HepG2 (cell line): ENCODE measurements around the gene PKLR. TPM values are rescaled to one million over a fixed set of nuclear protein-coding genes. Genes with fewer than 3 reads are reported as not detected.

Source experiments
- CC2D1A ChIP-seq: sonication (generic); formaldehyde crosslinking; IDR thresholded peaks from 2 replicates; pipeline ENCODE4 v1.8.1; 2023; ENCODE audit warnings: mild to moderate bottlenecking, missing genetic modification reagents
- ELF1 ChIP-seq: sonication (generic); formaldehyde crosslinking; IDR thresholded peaks from 2 replicates; pipeline ENCODE4 v1.4.0; 2020; ENCODE audit warnings: missing genetic modification reagents
- HMGXB4 ChIP-seq, 2 experiments: sonication (generic) in 1 of 2; formaldehyde crosslinking in 1 of 2; IDR thresholded peaks; 2 replicates each; pipeline versions ENCODE4 v1.4.0 to v1.6.1; 2018 to 2020; ENCODE audit warnings: missing genetic modification reagents in 2 of 2, borderline replicate concordance in 1 of 2, low read depth in 1 of 2, mild to moderate bottlenecking in 1 of 2, missing biosample characterization in 1 of 2
- HOXA9 ChIP-seq: sonication (generic); formaldehyde crosslinking; IDR thresholded peaks from 2 replicates; pipeline ENCODE4 v1.8.1; 2022; ENCODE audit warnings: missing genetic modification reagents, mild to moderate bottlenecking, moderate library complexity, borderline replicate concordance
- JUNB ChIP-seq: sonication (generic); formaldehyde crosslinking; IDR thresholded peaks from 2 replicates; pipeline ENCODE4 v1.8.0; 2022; ENCODE audit warnings: missing genetic modification reagents, mild to moderate bottlenecking, borderline replicate concordance
- KDM3A ChIP-seq: IDR thresholded peaks from 2 replicates; pipeline ENCODE4 v1.6.1; 2018; ENCODE audit warnings: low read depth, missing compliant biosample characterization
- MAF1 ChIP-seq: sonication (generic); formaldehyde crosslinking; IDR thresholded peaks from 2 replicates; pipeline ENCODE4 v1.5.0; 2020; ENCODE audit warnings: missing genetic modification reagents, borderline replicate concordance
- MATR3 ChIP-seq: sonication (generic); formaldehyde crosslinking; IDR thresholded peaks from 2 replicates; pipeline ENCODE4 v1.4.0; 2020; ENCODE audit warnings: missing genetic modification reagents
- MED1 ChIP-seq: sonication (generic); formaldehyde crosslinking; IDR thresholded peaks from 2 replicates; pipeline ENCODE4 v1.4.0; 2020; ENCODE audit warnings: missing genetic modification reagents
- NR2F1 ChIP-seq, 2 experiments: fragments of 450-650 bp in 1 of 2; formaldehyde crosslinking in 1 of 2; IDR thresholded peaks; 2 replicates each; pipeline versions ENCODE4 v1.5.0 to v1.6.1; 2016 to 2020; ENCODE audit warnings: mild to moderate bottlenecking in 1 of 2, missing compliant biosample characterization in 1 of 2, missing genetic modification reagents in 1 of 2, moderate library complexity in 1 of 2
- RBM22 ChIP-seq: fragments of 200-400 bp; formaldehyde crosslinking; optimal IDR thresholded peaks from 2 replicates; pipeline ENCODE3; 2017; ENCODE audit warnings: mild to moderate bottlenecking, low read length, moderate library complexity
- REPIN1 ChIP-seq: sonication (generic); formaldehyde crosslinking; IDR thresholded peaks from 2 replicates; pipeline ENCODE4 v1.8.0; 2022; ENCODE audit warnings: missing genetic modification reagents, low read depth, mild to moderate bottlenecking, borderline replicate concordance
- SMC3 ChIP-seq: IDR thresholded peaks from 2 replicates; pipeline ENCODE4 v1.6.1; 2011; ENCODE audit warnings: low read length, improper control_type of control experiment
- TCF12 ChIP-seq, 2 experiments: fragments of 450-650 bp in 1 of 2; sonication (generic) in 1 of 2; formaldehyde crosslinking in 1 of 2; IDR thresholded peaks; 2 replicates each; pipeline versions ENCODE4 v1.6.1 to v1.8.0; 2017 to 2022; ENCODE audit warnings: antibody characterized with exemption in 1 of 2, mild to moderate bottlenecking in 1 of 2, missing genetic modification reagents in 1 of 2, moderate library complexity in 1 of 2
- ZC3H4 ChIP-seq: sonication (generic); formaldehyde crosslinking; IDR thresholded peaks from 2 replicates; pipeline ENCODE4 v1.4.0; 2020; ENCODE audit warnings: missing genetic modification reagents, borderline replicate concordance
- ZFP41 ChIP-seq: sonication (generic); formaldehyde crosslinking; IDR thresholded peaks from 2 replicates; pipeline ENCODE4 v1.4.0; 2020; ENCODE audit warnings: mild to moderate bottlenecking, missing genetic modification reagents, borderline replicate concordance
- ZNF235 ChIP-seq: sonication (generic); formaldehyde crosslinking; IDR thresholded peaks from 2 replicates; pipeline ENCODE4 v1.8.1; 2023; ENCODE audit warnings: mild to moderate bottlenecking, missing genetic modification reagents, borderline replicate concordance
- ZNF605 ChIP-seq: sonication (generic); formaldehyde crosslinking; IDR thresholded peaks from 2 replicates; pipeline ENCODE4 v1.8.0; 2022; ENCODE audit warnings: mild to moderate bottlenecking, missing genetic modification reagents
- ZNF772 ChIP-seq: sonication (generic); formaldehyde crosslinking; IDR thresholded peaks from 2 replicates; pipeline ENCODE4 v1.5.0; 2020; ENCODE audit warnings: mild to moderate bottlenecking, missing genetic modification reagents
- polyA plus RNA-seq, 8 experiments: library from polyadenylated mRNA; depleted of rRNA in 3 of 8; stranded (reverse) in 7 of 8; unstranded in 1 of 8; fragments of >200 nt; fragmentation: Illumina TruSeq in 4 of 8; extraction: Trizol in 4 of 8; gene quantifications; 2 replicates each; pipeline versions ENCODE4 v1.2.1 to v1.2.3, GENCODE V29; 2011 to 2016; ENCODE audit warnings: low read depth in 4 of 8, missing spikeins in 1 of 8, mixed read lengths in 1 of 8; ENCODE audit not compliant: insufficient read depth in 1 of 8
- total RNA-seq, 5 experiments: library from RNA; depleted of rRNA; stranded (reverse); fragments of >200 nt; fragmentation: Illumina TruSeq; extraction: Trizol; gene quantifications; 2 replicates each; pipeline ENCODE4 v1.2.3, GENCODE V29; 2016; ENCODE audit warnings: low read depth in 1 of 5
- TF ChIP-seq, protein P1 (sequence below), 2 experiments: sonication (generic) in 1 of 2; formaldehyde crosslinking in 1 of 2; IDR thresholded peaks; 2 replicates each; pipeline versions ENCODE4 v1.6.1 to v1.9.0; 2014 to 2022; ENCODE audit warnings: antibody characterized with exemption in 1 of 2, borderline replicate concordance in 1 of 2, inconsistent platforms in 1 of 2, low read depth in 1 of 2, missing genetic modification reagents in 1 of 2

The PKLR gene
- total and polyA plus RNA-seq, 2 of the 13 experiments (the other 11 are each of a cell fraction or from before 2014, with no cell fraction given): 10.3 to 29.3 TPM

GRCh38 chr1:155324717-155325602 is 23.7 kb upstream of the PKLR start (continued):
- TF ChIP-seq JUNB (CRISPR knock-in tag): no peak; the same call in 1 of the 2 replicates
- no peak for TF ChIP-seq CC2D1A
- TF ChIP-seq HOXA9 (CRISPR knock-in tag): no peak
- TF ChIP-seq, protein P1, sequence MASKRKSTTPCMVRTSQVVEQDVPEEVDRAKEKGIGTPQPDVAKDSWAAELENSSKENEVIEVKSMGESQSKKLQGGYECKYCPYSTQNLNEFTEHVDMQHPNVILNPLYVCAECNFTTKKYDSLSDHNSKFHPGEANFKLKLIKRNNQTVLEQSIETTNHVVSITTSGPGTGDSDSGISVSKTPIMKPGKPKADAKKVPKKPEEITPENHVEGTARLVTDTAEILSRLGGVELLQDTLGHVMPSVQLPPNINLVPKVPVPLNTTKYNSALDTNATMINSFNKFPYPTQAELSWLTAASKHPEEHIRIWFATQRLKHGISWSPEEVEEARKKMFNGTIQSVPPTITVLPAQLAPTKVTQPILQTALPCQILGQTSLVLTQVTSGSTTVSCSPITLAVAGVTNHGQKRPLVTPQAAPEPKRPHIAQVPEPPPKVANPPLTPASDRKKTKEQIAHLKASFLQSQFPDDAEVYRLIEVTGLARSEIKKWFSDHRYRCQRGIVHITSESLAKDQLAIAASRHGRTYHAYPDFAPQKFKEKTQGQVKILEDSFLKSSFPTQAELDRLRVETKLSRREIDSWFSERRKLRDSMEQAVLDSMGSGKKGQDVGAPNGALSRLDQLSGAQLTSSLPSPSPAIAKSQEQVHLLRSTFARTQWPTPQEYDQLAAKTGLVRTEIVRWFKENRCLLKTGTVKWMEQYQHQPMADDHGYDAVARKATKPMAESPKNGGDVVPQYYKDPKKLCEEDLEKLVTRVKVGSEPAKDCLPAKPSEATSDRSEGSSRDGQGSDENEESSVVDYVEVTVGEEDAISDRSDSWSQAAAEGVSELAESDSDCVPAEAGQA (IDR thresholded peaks at IDR 0.05; ENCODE audit: low read depth): no peak
- TF ChIP-seq, protein P1 (CRISPR knock-in tag; IDR thresholded peaks at IDR 0.05; ENCODE audit: borderline replicate concordance): no peak
- TF ChIP-seq KDM3A (CRISPR knock-in tag): no peak
- TF ChIP-seq MED1: no peak; the same call in 1 of the 2 replicates
- TF ChIP-seq TCF12 (IDR thresholded peaks at IDR 0.05): no peak
- TF ChIP-seq TCF12 (CRISPR knock-in tag; IDR thresholded peaks at IDR 0.05): 0 out of 2 replicates have a peak, but pooled peaks have one; percentile 61
- no peak for TF ChIP-seq MAF1
- no peak for TF ChIP-seq MATR3
- TF ChIP-seq ZNF235 (CRISPR knock-in tag): no peak
- TF ChIP-seq ZFP41: no peak
- 0 out of 2 replicates have a peak, but pooled peaks have one; percentile 17 for TF ChIP-seq ELF1 (CRISPR knock-in tag)
- TF ChIP-seq ZNF605: no peak; the same call in 1 of the 2 replicates
- TF ChIP-seq ZC3H4 (CRISPR knock-in tag): no peak
- TF ChIP-seq RBM22: no peak
- TF ChIP-seq NR2F1 (CRISPR knock-in tag; IDR thresholded peaks at IDR 0.05): no peak
- peak; percentile 69; the same call in 1 of the 2 replicates for TF ChIP-seq REPIN1 (CRISPR knock-in tag)
- TF ChIP-seq SMC3: peak; percentile 3; the same call in 1 of the 2 replicates
- TF ChIP-seq HMGXB4 (CRISPR knock-in tag; IDR thresholded peaks at IDR 0.05; ENCODE audit: borderline replicate concordance in 1 of 2, low read depth in 1 of 2): peak; percentile 75 to 77; a peak in 3 of 4 replicates
- TF ChIP-seq ZNF772: peak; percentile 25; the same call in 1 of the 2 replicates
